Brain microvascular endothelial cell (primary cell): ENCODE measurements around the gene ELP2.

ENCODE experiments used
- DNase-seq: peaks from one replicate; pipeline ENCODE4 v3.0.0-alpha.2; 2020
- H3K27ac ChIP-seq: fragments of 250-450 bp; sonication (Bioruptor Pico); 2 replicates; pipeline ENCODE4 v1.5.1; 2020; ENCODE audit warnings: mild to moderate bottlenecking, moderate library complexity
- H3K27me3 ChIP-seq: fragments of 250-450 bp; sonication (Bioruptor Pico); replicated peaks from 2 replicates; pipeline ENCODE4 v1.5.1; 2020; ENCODE audit warnings: mild to moderate bottlenecking
- H3K36me3 ChIP-seq: fragments of 250-450 bp; sonication (Bioruptor Pico); replicated peaks from 2 replicates; pipeline ENCODE4 v1.5.1; 2020; ENCODE audit warnings: mild to moderate bottlenecking
- H3K4me3 ChIP-seq: 2 replicates; pipeline ENCODE4 v1.5.1; 2011; ENCODE audit warnings: low read depth, mild to moderate bottlenecking, control low read depth, low read length, moderate library complexity
- CTCF ChIP-seq: IDR thresholded peaks from 2 replicates; pipeline ENCODE4 v1.5.1; 2011; ENCODE audit warnings: low read depth, mild to moderate bottlenecking, moderate library complexity, low read length, control low read depth, inconsistent platforms; ENCODE audit errors: missing control alignments
- in situ Hi-C: cut with HindIII; loops from 2 replicates; pipeline ENCODE4 v1.10.0; 2017; ENCODE audit warnings: low sequenced_read_pairs, low pct_ligation_motif_present

ELP2 gene

GRCh38 chr18:36126668-36127067 lies 3.0 kb upstream of the ELP2 start:
- in situ Hi-C loops = no loop called here
- no peak for TF ChIP-seq CTCF
- H3K27me3 ChIP-seq = no peaks in the 10 kb centered on the region
- H3K36me3 ChIP-seq = peaks cover 7% of the 10 kb centered on the region
- no peak overlapping the region for H3K4me3 ChIP-seq
- H3K27ac ChIP-seq = no peak overlapping the region
- DNase-seq = no peak

- peak overlapping the region; percentile 100 for H3K4me3 ChIP-seq
- peak; percentile 4 for DNase-seq
- H3K27ac ChIP-seq = no peak overlapping the region
- H3K36me3 ChIP-seq = peaks cover under 1% of the 10 kb centered on the region
- in situ Hi-C loops = no loop called here
- TF ChIP-seq CTCF = no peak
- H3K27me3 ChIP-seq = no peaks in the 10 kb centered on the region
Observed at GRCh38 chr18:36127836-36128529, 1.7 kb upstream of the ELP2 start.

- no peak for TF ChIP-seq CTCF
- no peaks in the 10 kb centered on the region for H3K36me3 ChIP-seq
- H3K27me3 ChIP-seq = no peaks in the 10 kb centered on the region
- peak; percentile 12 for DNase-seq
- peak overlapping the region; percentile 100 for H3K4me3 ChIP-seq
- in situ Hi-C loops = no loop called here
- no peak overlapping the region for H3K27ac ChIP-seq
Observed at GRCh38 chr18:36128530-36128870, 1.2 kb upstream of the ELP2 start.

GRCh38 chr18:36128907-36129299 lies 796 bp upstream of the ELP2 start:
- Histone ChIP-seq H3K27ac (peak overlapping the region; percentile 99), H3K27me3 (no peaks in the 10 kb centered on the region), H3K4me3 (peak overlapping the region; percentile 100), H3K36me3 (no peaks in the 10 kb centered on the region)
- in situ Hi-C loops = no loop called here
- no peak for TF ChIP-seq CTCF
- DNase-seq = no peak

- in situ Hi-C loops = no loop called here
- H3K27me3 ChIP-seq = no peaks in the 10 kb centered on the region
- peak overlapping the region; percentile 99 for H3K27ac ChIP-seq
- DNase-seq = no peak
- H3K4me3 ChIP-seq = peak overlapping the region; percentile 100
- no peak for TF ChIP-seq CTCF
- no peaks in the 10 kb centered on the region for H3K36me3 ChIP-seq
Observed at GRCh38 chr18:36130039-36130831, 536 bp downstream of the ELP2 start.
